GM15510 (cell line): ENCODE data around the gene COX15.
A peak's percentile ranks its signal among the peaks of the same experiment; 100 is the strongest.

Experiments
- POLR2A ChIP-seq: IDR thresholded peaks from 3 replicates; pipeline ENCODE4 v1.6.1; 2011; ENCODE audit warnings: borderline replicate concordance; ENCODE audit not compliant: insufficient read length; ENCODE audit errors: extremely low read depth

The COX15 gene

DNA sequence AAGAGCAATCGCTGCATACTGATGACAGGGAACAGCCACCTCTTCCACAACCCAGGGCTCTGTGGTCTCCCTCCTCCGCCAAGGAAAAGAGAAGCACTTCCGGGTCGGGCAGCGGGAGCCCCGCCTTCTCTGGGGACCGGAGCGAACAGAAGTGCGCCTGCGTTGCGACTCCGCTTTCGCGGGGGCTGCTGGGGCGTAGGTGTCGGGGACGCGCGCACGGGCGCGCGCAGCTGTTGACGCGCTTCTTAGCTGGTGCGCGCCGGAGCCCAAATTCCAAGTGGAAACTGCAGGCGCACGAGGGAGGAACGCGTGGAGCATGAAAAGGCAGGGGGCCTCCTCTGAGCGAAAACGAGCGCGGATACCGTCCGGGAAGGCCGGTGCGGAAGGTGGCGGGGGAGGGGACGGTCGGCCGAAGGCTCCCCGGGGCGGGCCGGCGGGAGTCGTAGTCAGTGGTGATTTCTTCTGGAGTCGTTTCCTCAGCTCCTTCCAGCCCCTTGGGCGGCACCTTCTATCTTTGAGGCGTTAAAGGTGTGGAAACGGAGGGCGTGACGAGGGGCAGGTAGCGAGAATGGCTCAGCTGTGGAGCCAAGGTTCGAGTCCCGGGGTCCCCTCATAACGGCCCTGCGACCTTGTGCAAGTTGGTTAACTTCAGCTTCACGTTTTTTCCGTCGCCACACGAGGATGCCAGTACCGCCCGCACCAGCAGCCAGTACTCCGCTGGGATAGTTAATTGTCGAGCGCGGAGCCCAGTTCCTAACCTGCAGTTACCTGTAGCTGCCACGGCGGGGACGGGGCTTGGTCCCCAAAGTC is at the start of gene COX15, which contains the start of gene CUTC:
TSS of gene COX15 (minus strand) at position 95 of the 810 bp plus-strand sequence. CDS start at position 17, 78 bp downstream.
TSS of gene CUTC (plus strand) at position 202 of the 810 bp plus-strand sequence. CDS start at position 317, 115 bp downstream.
- peak; percentile 88 for TF ChIP-seq POLR2A

GRCh38 chr10:99779335-99779734 is 47.4 kb upstream of the COX15 start:
- no peak for TF ChIP-seq POLR2A

- TF ChIP-seq POLR2A = no peak
These were observed 46.2 kb upstream of the COX15 start for GRCh38 chr10:99777918-99778714.

GRCh38 chr10:99775850-99776249 is 43.9 kb upstream of the COX15 start:
- TF ChIP-seq POLR2A = no peak

DNA sequence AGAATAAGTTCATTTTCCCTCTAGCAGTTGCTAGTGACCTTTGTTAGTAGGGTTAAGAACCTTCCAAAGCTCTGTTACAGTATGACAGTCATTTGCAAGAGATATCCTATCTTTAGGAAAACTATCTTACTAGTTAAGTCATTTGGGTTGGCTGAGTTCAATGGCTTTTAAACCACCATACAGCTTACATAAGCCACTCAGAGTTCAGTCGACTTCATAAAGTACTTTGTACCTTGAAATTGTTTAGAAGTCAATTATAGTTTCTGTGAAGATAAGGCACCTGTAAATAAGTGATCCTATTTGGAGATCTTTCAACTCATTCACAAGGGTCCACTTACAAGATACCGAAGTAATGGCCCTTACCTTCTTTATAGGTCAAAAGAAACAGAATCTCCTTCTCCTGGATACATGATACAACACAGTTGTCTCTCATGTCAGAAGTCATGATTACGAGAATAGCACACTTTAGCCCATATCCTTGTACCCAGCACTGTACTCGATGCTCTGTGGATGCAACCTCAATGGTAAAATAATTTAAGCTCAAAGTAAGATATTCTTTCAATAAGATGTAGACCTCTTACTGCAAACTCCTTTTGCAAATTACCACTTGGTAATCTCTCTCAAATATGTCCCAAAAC is 38.6 kb upstream of the COX15 start:
- TF ChIP-seq POLR2A = no peak

DNA sequence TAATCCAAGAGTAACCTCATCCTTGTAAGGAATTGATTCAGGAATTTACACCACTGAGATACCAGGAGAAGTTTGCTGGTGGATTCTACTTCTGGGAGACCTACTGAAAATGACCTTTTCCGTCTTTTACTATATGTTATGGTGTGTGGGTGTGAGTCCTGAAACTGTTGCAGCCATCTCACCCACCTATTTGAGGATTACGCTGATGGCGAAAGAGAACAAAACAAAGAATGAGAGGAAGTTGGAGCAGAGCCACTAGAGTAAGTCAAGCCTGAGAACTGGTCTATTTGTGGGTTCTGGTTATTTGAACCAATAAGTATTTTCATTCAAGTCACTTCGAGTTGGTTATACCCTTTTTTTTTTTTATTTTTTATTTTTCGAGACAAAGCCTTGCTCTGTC is 37.8 kb upstream of the COX15 start:
- no peak for TF ChIP-seq POLR2A

DNA sequence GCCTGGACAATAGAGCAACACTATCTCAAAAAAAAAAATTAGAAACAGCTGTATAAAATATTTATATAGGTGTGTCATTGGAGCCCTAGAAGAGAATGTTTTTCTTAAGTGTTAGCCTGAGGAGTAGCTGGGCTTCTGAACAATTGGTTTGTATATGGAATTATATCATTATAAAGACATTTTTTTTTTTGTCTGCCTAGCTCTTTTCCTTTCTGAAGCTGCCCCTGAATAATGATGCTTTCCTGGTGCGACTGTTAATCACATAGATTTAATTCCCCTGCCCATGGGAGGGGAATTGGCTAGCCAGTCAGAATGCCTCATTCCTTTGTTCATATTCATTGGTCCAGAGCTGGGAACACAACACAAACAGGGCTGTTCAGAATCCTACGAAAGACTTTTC is 36.6 kb upstream of the COX15 start:
- no peak for TF ChIP-seq POLR2A

DNA sequence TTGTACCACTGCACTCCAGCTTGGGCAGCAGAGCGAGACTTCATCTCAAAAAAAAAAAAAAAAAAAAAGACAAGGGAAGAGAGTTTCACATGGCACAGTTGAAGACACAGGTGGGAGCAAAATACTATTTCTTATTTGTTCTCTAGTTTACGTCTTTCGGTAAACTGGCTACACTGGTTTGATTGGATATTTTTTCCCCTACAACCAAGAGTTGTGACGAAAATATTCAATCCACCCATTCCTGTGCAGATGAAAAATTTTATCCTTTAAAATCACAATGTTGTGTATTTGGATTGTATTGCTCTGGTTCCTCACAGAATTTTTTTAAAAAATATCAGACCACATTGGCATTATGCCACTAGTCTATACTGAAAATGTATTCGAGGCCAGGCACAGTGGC is 36.0 kb upstream of the COX15 start:
- TF ChIP-seq POLR2A = no peak

GRCh38 chr10:99766302-99766681 is 34.4 kb upstream of the COX15 start:
- TF ChIP-seq POLR2A = no peak

- no peak for TF ChIP-seq POLR2A
These were observed 33.9 kb upstream of the COX15 start for GRCh38 chr10:99765672-99766301.

- no peak for TF ChIP-seq POLR2A
These were observed 29.4 kb upstream of the COX15 start for GRCh38 chr10:99761365-99761764.

DNA sequence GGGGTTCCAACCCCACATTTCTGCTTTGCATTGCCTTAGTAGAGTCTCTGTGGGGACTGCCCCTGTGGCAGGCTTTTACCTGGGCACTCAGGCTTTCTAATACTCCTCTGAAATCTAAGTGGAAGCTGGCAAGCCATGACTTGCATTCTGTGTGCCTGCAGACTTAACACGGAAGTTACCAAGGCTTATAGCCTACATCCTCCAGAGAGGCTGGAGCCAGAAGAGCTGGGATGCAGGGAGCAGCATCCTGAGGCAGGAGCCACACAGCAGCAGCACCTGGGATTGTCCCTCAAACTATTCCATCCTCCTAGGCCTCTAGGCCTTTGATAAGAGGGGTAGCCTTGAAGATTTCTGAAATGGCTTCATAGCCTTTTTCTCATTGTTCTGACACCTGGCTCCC is 28.4 kb upstream of the COX15 start:
- no peak for TF ChIP-seq POLR2A

DNA sequence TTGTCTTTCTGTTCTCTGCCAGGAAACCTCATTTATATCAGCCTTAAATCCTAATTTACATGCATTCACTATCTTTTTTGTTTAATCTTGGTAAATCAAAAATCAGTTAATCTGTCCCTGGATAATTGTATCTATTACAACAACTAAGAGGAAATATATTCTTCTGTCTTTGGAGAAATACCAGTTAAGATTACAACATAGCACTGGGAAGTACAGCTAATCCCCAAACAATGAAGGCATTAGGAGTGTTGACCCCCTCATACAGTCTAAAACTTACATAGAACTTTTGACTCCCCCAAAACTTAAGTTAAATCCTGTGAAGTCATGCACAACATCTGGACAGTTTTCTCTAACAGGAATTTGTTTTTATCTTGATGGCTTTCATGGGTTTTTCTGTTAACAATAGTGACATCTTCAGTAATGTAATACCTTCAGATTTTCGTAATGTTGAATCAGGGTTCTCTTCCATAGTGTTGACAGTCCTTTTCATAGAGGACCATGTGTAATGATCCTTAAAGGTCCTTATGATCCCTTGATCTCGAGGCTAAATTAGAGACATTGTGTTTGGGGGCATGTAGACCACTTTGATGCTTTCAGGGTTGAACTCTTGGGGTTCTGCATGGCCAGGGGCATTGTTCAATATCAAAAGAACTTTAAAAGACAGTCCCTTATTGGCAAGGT is 26.4 kb upstream of the COX15 start:
- TF ChIP-seq POLR2A = no peak

GRCh38 chr10:99756159-99756558 is 24.2 kb upstream of the COX15 start:
- no peak for TF ChIP-seq POLR2A

- TF ChIP-seq POLR2A = no peak
These were observed 22.7 kb upstream of the COX15 start for GRCh38 chr10:99754670-99755069.

- no peak for TF ChIP-seq POLR2A
These were observed 18.7 kb upstream of the COX15 start for GRCh38 chr10:99750641-99751040.
